ENCODE results near the gene NUDT22.
A peak's percentile ranks its signal among the peaks of the same experiment; 100 is the strongest.

NUDT22 gene

GRCh38 chr11:64209563-64209843 is 16.6 kb upstream of the NUDT22 start:
- peaks cover 30 to 70% (median 53%) of the 10 kb centered on the region in 11 experiments; a peak in 21 of 22 replicates for H4K20me1 ChIP-seq
- no peak for TF ChIP-seq Cebpa-rat (IDR thresholded peaks at IDR 0.05)
- peak overlapping the region; percentile 82 to 98 (median 94); a peak in 19 of 20 replicates for H3K4me3 ChIP-seq
- H3K27ac ChIP-seq = peak overlapping the region; percentile 74 to 100 (median 97); a peak in 20 of 22 replicates
- H3K9ac ChIP-seq = peak overlapping the region; percentile 93 to 99 (median 96)
- no peaks in the 10 kb centered on the region for H3K27me3 ChIP-seq
- peaks cover 56 to 80% (median 69%) of the 10 kb centered on the region in 11 experiments for H3K36me3 ChIP-seq
- H3K4me2 ChIP-seq = peak overlapping the region; percentile 96 to 100 (median 99)
- H3K4me1 ChIP-seq = peaks cover 76 to 88% (median 81%) of the 10 kb centered on the region in 10 experiments
- H3K9me3 ChIP-seq (replicated peaks in 1 of 11) = no peaks in the 10 kb centered on the region

GRCh38 chr11:64210301-64211020 is 15.6 kb upstream of the NUDT22 start:
- Histone ChIP-seq H3K27ac (peak overlapping the region in 10 of 11 experiments; percentile 1 to 99 (median 28); a peak in 9 of 22 replicates), H3K9me3 (replicated peaks in 1 of 11) (no peaks in the 10 kb centered on the region), H4K20me1 (peaks cover 30 to 79% (median 48%) of the 10 kb centered on the region in 11 experiments; a peak in 20 of 22 replicates), H3K36me3 (peaks cover 51 to 85% (median 73%) of the 10 kb centered on the region in 11 experiments), H3K4me2 (peak overlapping the region; percentile 96 to 100 (median 99)), H3K4me3 (peak overlapping the region in 5 of 10 experiments; percentile 28 to 98 (median 96); a peak in 4 of 20 replicates), H3K4me1 (peaks cover 76 to 88% (median 81%) of the 10 kb centered on the region in 10 experiments), H3K9ac (peak overlapping the region; percentile 9 to 99 (median 96); a peak in 17 of 22 replicates), H3K27me3 (no peaks in the 10 kb centered on the region)
- TF ChIP-seq Cebpa-rat (IDR thresholded peaks at IDR 0.05) = no peak

- Histone ChIP-seq H3K4me3 (peak overlapping the region in 1 of 10 experiments; percentile 22; a peak in 1 of 20 replicates), H3K9me3 (replicated peaks in 1 of 11) (no peaks in the 10 kb centered on the region), H3K4me1 (peaks cover 76 to 88% (median 81%) of the 10 kb centered on the region in 10 experiments), H3K27me3 (no peaks in the 10 kb centered on the region), H3K27ac (peak overlapping the region in 7 of 11 experiments; percentile 6 to 82 (median 30); a peak in 4 of 22 replicates), H3K4me2 (peak overlapping the region; percentile 16 to 97 (median 80); a peak in 18 of 22 replicates), H3K9ac (peak overlapping the region in 8 of 11 experiments; percentile 3 to 53 (median 21); a peak in 7 of 22 replicates), H3K36me3 (peaks cover 58 to 92% (median 81%) of the 10 kb centered on the region in 11 experiments), H4K20me1 (peaks cover 30 to 87% (median 46%) of the 10 kb centered on the region in 11 experiments; a peak in 20 of 22 replicates)
- TF ChIP-seq Cebpa-rat (IDR thresholded peaks at IDR 0.05) = no peak
Observed at GRCh38 chr11:64211181-64211872, 14.7 kb upstream of the NUDT22 start.

DNA sequence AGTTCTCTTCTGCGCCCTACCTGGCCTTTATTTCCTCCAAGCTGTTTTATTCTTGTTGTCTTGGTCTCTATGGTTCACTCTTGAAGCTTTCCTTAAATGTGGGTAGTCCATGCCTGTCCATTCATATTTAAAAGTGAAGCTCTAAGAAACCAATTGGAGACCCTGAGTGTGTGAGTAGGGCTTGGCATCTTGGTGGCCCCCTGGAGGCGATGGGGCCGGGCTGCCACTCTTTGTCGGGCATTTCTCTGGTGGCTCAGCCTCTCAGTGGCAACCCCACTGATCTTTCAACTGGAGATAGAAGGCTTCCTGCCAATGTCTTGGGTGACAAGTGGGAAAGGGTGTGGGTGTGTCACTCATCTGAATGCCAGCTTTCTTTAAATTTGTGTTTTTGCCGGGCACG is 9.2 kb upstream of the NUDT22 start:
- Histone ChIP-seq H3K27ac (peak overlapping the region in 1 of 11 experiments; percentile 37; a peak in 3 of 22 replicates), H3K4me2 (peak overlapping the region; percentile 7 to 57 (median 36); a peak in 16 of 22 replicates), H3K9ac (peak overlapping the region in 2 of 11 experiments; percentile 30 to 37; a peak in 3 of 22 replicates), H3K4me1 (peaks cover 61 to 99% (median 70%) of the 10 kb centered on the region in 10 experiments), H3K9me3 (replicated peaks in 1 of 11) (no peaks in the 10 kb centered on the region), H3K36me3 (peaks cover 79 to 98% (median 91%) of the 10 kb centered on the region in 11 experiments), H3K4me3 (no peak overlapping the region), H4K20me1 (peaks cover 4 to 97% (median 51%) of the 10 kb centered on the region in 11 experiments; a peak in 20 of 22 replicates), H3K27me3 (no peaks in the 10 kb centered on the region)
- TF ChIP-seq Cebpa-rat (IDR thresholded peaks at IDR 0.05) = no peak

DNA sequence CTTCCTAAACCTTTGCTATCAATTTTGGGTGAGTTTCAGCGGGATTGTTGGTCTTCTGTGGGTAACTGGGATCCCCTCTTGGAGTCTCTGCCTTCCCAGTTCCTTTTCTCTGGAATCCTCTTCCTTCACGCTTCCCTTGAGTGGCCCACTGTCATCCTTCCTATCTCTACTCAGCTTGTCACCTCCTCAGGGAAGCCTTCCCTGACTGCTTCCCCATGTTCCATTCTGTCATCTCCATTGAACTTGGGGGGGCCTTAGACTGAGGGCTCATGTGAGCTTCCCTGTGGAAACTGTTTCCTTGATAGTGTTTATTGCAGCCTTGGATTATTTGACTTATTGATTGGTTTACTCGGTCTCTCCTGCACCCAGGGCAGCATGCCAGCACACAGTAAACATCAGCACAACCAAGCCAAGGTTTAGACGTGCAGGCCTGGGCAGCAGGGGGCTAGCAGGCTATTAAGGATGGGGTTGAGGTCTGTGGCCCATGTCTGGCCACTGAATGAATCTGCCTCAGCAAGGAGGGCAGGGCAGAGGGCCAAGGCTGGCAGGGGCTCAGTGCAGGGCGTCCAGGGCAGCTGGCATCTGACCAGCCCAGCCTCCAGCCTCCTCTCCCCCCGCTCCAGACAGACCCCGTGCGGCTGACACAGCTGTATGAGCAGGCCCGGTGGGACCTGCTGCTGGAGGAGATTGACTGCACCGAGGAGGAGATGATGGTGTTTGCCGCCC is 7.3 kb upstream of the NUDT22 start:
- no peaks in the 10 kb centered on the region for H3K27me3 ChIP-seq
- peak overlapping the region in 2 of 11 experiments; percentile 14 to 25; a peak in 3 of 22 replicates for H3K4me2 ChIP-seq
- H3K9me3 ChIP-seq (replicated peaks in 1 of 11) = no peaks in the 10 kb centered on the region
- H3K4me3 ChIP-seq = no peak overlapping the region
- no peak for TF ChIP-seq Cebpa-rat (IDR thresholded peaks at IDR 0.05)
- peaks cover 52 to 99% (median 65%) of the 10 kb centered on the region in 10 experiments for H3K4me1 ChIP-seq
- peak overlapping the region in 8 of 11 experiments; percentile 8 to 48 (median 29); a peak in 14 of 22 replicates for H3K27ac ChIP-seq
- peak overlapping the region; percentile 0 to 65 (median 38); a peak in 14 of 22 replicates for H3K9ac ChIP-seq
- peaks cover 4 to 97% (median 56%) of the 10 kb centered on the region in 11 experiments; a peak in 21 of 22 replicates for H4K20me1 ChIP-seq
- H3K36me3 ChIP-seq = peaks cover 81 to 98% (median 92%) of the 10 kb centered on the region in 11 experiments

DNA sequence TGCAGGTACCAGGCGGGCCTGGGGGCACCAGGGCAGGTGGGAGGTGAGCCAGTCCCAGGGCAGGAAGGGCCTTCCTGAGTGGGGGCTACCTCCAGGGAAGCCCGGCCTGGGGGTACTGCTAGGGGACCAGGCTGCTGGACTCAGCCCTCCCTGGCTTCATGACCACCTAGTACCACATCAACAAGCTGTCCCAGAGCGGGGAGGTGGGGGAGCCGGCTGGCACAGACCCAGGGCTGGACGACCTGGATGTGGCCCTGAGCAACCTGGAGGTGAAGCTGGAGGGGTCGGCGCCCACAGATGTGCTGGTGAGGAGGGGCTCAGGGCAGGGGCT is 6.8 kb upstream of the NUDT22 start:
- Histone ChIP-seq H3K4me2 (peak overlapping the region in 2 of 11 experiments; percentile 14 to 25; a peak in 3 of 22 replicates), H3K36me3 (peaks cover 80 to 98% (median 92%) of the 10 kb centered on the region in 11 experiments), H3K9me3 (replicated peaks in 1 of 11) (no peaks in the 10 kb centered on the region), H3K27ac (peak overlapping the region in 8 of 11 experiments; percentile 8 to 48 (median 28); a peak in 13 of 22 replicates), H3K4me1 (peaks cover 52 to 99% (median 65%) of the 10 kb centered on the region in 10 experiments), H3K27me3 (no peaks in the 10 kb centered on the region), H3K9ac (peak overlapping the region in 9 of 11 experiments; percentile 11 to 65 (median 41); a peak in 14 of 22 replicates), H3K4me3 (no peak overlapping the region), H4K20me1 (peaks cover 4 to 97% (median 61%) of the 10 kb centered on the region in 11 experiments; a peak in 21 of 22 replicates)
- no peak for TF ChIP-seq Cebpa-rat (IDR thresholded peaks at IDR 0.05)

GRCh38 chr11:64219755-64220154 is 6.3 kb upstream of the NUDT22 start:
- Histone ChIP-seq H3K4me2 (peak overlapping the region in 1 of 11 experiments; percentile 14; a peak in 1 of 22 replicates), H3K4me1 (peaks cover 52 to 99% (median 65%) of the 10 kb centered on the region in 10 experiments), H4K20me1 (peaks cover 5 to 97% (median 66%) of the 10 kb centered on the region in 11 experiments; a peak in 21 of 22 replicates), H3K27me3 (no peaks in the 10 kb centered on the region), H3K9me3 (replicated peaks in 1 of 11) (no peaks in the 10 kb centered on the region), H3K27ac (peak overlapping the region in 4 of 11 experiments; percentile 10 to 48 (median 34); a peak in 6 of 22 replicates), H3K9ac (peak overlapping the region in 8 of 11 experiments; percentile 12 to 65 (median 38); a peak in 11 of 22 replicates), H3K4me3 (no peak overlapping the region), H3K36me3 (peaks cover 81 to 98% (median 91%) of the 10 kb centered on the region in 11 experiments)
- TF ChIP-seq Cebpa-rat (IDR thresholded peaks at IDR 0.05) = no peak

- Histone ChIP-seq H3K27ac (peak overlapping the region in 2 of 11 experiments; percentile 10 to 18; a peak in 1 of 22 replicates), H3K4me3 (no peak overlapping the region), H3K9me3 (replicated peaks in 1 of 11) (no peaks in the 10 kb centered on the region), H3K27me3 (no peaks in the 10 kb centered on the region), H4K20me1 (peaks cover 10 to 97% (median 71%) of the 10 kb centered on the region in 11 experiments; a peak in 21 of 22 replicates), H3K4me1 (peaks cover 52 to 99% (median 65%) of the 10 kb centered on the region in 10 experiments), H3K4me2 (peak overlapping the region in 3 of 11 experiments; percentile 14 to 19 (median 15); a peak in 2 of 22 replicates), H3K9ac (peak overlapping the region in 5 of 11 experiments; percentile 3 to 47 (median 39); a peak in 6 of 22 replicates), H3K36me3 (peaks cover 83 to 94% (median 89%) of the 10 kb centered on the region in 11 experiments)
- no peak for TF ChIP-seq Cebpa-rat (IDR thresholded peaks at IDR 0.05)
Observed at GRCh38 chr11:64220271-64220670, 5.8 kb upstream of the NUDT22 start.
